H1 (cell line): ENCODE data around the gene NDFIP2. TPM values are rescaled to one million over a fixed set of nuclear protein-coding genes. Genes with fewer than 3 reads are reported as not detected.

Experiments used
- ASH2L ChIP-seq: fragments of 200-600, 300-600 bp; sonication (generic); IDR thresholded peaks from one replicate; pipeline ENCODE4 v1.7.1; 2017; ENCODE audit warnings: low read length
- EP300 ChIP-seq, 2 experiments: IDR thresholded peaks; 1 replicate in 1 of 2; 2 replicates in 1 of 2; pipeline ENCODE4 v1.6.1; 2011 to 2012; ENCODE audit warnings: low read depth in 2 of 2, low read length in 2 of 2, mild to moderate bottlenecking in 2 of 2, borderline replicate concordance in 1 of 2, inconsistent platforms in 1 of 2, moderate library complexity in 1 of 2
- RFX5 ChIP-seq: IDR thresholded peaks from 2 replicates; pipeline ENCODE4 v1.6.1; 2011; ENCODE audit warnings: low read depth, low read length, improper control_type of control experiment, borderline replicate concordance
- RXRA ChIP-seq: IDR thresholded peaks from 2 replicates; pipeline ENCODE4 v1.6.1; 2011; ENCODE audit warnings: low read depth, mild to moderate bottlenecking, low read length, moderate library complexity; ENCODE audit not compliant: insufficient read depth
- TAF1 ChIP-seq: IDR thresholded peaks from 2 replicates; pipeline ENCODE4 v1.6.1; 2011; ENCODE audit warnings: mild to moderate bottlenecking, low read depth, low read length
- polyA plus RNA-seq, 7 experiments: library from polyadenylated mRNA; depleted of rRNA in 3 of 7; stranded (reverse) in 5 of 7; unstranded in 2 of 7; fragments of >200 nt in 5 of 7; fragments of 200-250 nt in 2 of 7; gene quantifications; 1 replicate in 5 of 7; 2 replicates in 1 of 7; 4 replicates in 1 of 7; pipeline versions ENCODE4 v1.2.1 to v1.2.3, GENCODE V29; 2011 to 2013; ENCODE audit warnings: missing spikeins in 2 of 7, mixed read lengths in 2 of 7
- total RNA-seq: library from RNA; stranded (reverse); fragmentation: NEBNext Ultra II Directional; extraction: Animal tissue kit (Norgen Biotek cat#: 25700); gene quantifications from 2 replicates; pipeline ENCODE4 v1.2.1, GENCODE V29; 2021
- TF ChIP-seq, protein P1 (sequence below): IDR thresholded peaks from 2 replicates; pipeline ENCODE4 v1.6.1; 2012; ENCODE audit warnings: inconsistent platforms

The NDFIP2 gene
- total and polyA plus RNA-seq, 2 of the 8 experiments (the other 6 are each of a cell fraction or from before 2014, with no cell fraction given): 11.1 to 32.9 TPM

DNA sequence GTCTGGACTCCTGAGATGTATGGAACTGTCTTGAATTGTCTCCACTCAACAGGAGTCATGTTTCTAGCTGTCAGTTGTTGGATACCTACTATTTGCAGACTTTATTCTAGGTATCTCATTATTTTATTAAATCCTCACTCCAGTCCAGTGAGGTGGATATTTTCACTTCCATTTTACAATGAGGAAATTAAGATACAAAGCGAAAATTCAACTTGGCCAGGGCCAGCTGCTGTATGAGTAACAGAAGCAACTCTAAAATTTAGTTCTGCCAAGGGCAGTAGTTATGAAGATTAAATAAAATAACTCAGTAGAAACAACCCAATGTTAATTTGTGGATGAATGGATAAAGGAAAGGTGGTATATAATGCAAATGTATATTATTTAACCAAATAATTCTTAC, 12.6 kb upstream of the NDFIP2 start (continued):
- TF ChIP-seq, protein P1, sequence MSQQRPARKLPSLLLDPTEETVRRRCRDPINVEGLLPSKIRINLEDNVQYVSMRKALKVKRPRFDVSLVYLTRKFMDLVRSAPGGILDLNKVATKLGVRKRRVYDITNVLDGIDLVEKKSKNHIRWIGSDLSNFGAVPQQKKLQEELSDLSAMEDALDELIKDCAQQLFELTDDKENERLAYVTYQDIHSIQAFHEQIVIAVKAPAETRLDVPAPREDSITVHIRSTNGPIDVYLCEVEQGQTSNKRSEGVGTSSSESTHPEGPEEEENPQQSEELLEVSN: no peak
- TF ChIP-seq RXRA: no peak
- no peak for TF ChIP-seq TAF1
- TF ChIP-seq EP300 (IDR thresholded peaks at IDR 0.05; ENCODE audit: borderline replicate concordance in 1 of 2, low read depth in 2 of 2, low read length in 2 of 2): no peak
- TF ChIP-seq RFX5: no peak
- TF ChIP-seq ASH2L: no peak
